GM23248 (cell line): ENCODE data around the gene FAM89B. TPM values are rescaled to one million over a fixed set of nuclear protein-coding genes. Genes with fewer than 3 reads are reported as not detected.

ENCODE experiments used
- DNase-seq: peaks from one replicate; pipeline ENCODE4 v3.0.0-alpha.2; 2015
- H2AFZ ChIP-seq: fragments of 200-600 bp; sonication (generic); 2 replicates; pipeline ENCODE4 v1.6.1; 2016; ENCODE audit warnings: antibody characterized with exemption
- H3F3A ChIP-seq: fragments of 200-600 bp; sonication (generic); 2 replicates; pipeline ENCODE4 v1.6.1; 2016; ENCODE audit warnings: mild to moderate bottlenecking, antibody characterized with exemption, mixed run types; ENCODE audit not compliant: insufficient read depth
- H3K27ac ChIP-seq: fragments of 200-600 bp; sonication (generic); 2 replicates; pipeline ENCODE4 v1.5.1; 2016; ENCODE audit warnings: mild to moderate bottlenecking
- H3K27me3 ChIP-seq: fragments of 200-600 bp; sonication (generic); replicated peaks from 2 replicates; pipeline ENCODE4 v1.6.1; 2016; ENCODE audit warnings: mild to moderate bottlenecking; ENCODE audit not compliant: insufficient read depth
- H3K36me3 ChIP-seq: fragments of 200-600 bp; sonication (generic); 2 replicates; pipeline ENCODE4 v1.6.1; 2016; ENCODE audit warnings: low read depth, mild to moderate bottlenecking
- H3K4me1 ChIP-seq: fragments of 200-600 bp; sonication (generic); 2 replicates; pipeline ENCODE4 v1.6.1; 2016; ENCODE audit warnings: mild to moderate bottlenecking; ENCODE audit not compliant: insufficient read depth
- H3K4me2 ChIP-seq: fragments of 200-600 bp; sonication (generic); one replicate; pipeline ENCODE4 v1.6.1; 2016; ENCODE audit warnings: mild to moderate bottlenecking; ENCODE audit not compliant: unreplicated experiment
- H3K4me3 ChIP-seq: fragments of 200-600 bp; sonication (generic); 2 replicates; pipeline ENCODE4 v1.5.1; 2016; ENCODE audit warnings: mild to moderate bottlenecking
- H3K79me2 ChIP-seq: fragments of 200-600 bp; sonication (generic); 2 replicates; pipeline ENCODE4 v1.6.1; 2016; ENCODE audit warnings: mild to moderate bottlenecking; ENCODE audit not compliant: insufficient read depth
- H3K9ac ChIP-seq: fragments of 200-600 bp; sonication (generic); 2 replicates; pipeline ENCODE4 v1.6.1; 2016; ENCODE audit warnings: mild to moderate bottlenecking
- H3K9me2 ChIP-seq: fragments of 200-600 bp; sonication (generic); 2 replicates; pipeline ENCODE4 v1.6.1; 2016; ENCODE audit warnings: mixed run types, mild to moderate bottlenecking, moderate library complexity; ENCODE audit not compliant: insufficient read depth
- H3K9me3 ChIP-seq: fragments of 200-600 bp; sonication (generic); one replicate; pipeline ENCODE4 v1.6.1; 2017; ENCODE audit warnings: low read depth
- H4K20me1 ChIP-seq: fragments of 200-600 bp; sonication (generic); 2 replicates; pipeline ENCODE4 v1.6.0; 2016; ENCODE audit not compliant: insufficient read depth
- EZH2 ChIP-seq: fragments of 200-600 bp; sonication (generic); IDR thresholded peaks from 2 replicates; pipeline ENCODE4 v1.6.1; 2018; ENCODE audit warnings: antibody characterized with exemption, mild to moderate bottlenecking; ENCODE audit not compliant: insufficient read depth, poor library complexity, severe bottlenecking
- EZH2phosphoT487 ChIP-seq: fragments of 200-600 bp; sonication (generic); IDR thresholded peaks from 2 replicates; pipeline ENCODE4 v1.6.1; 2018; ENCODE audit warnings: antibody characterized with exemption, moderate library complexity, mild to moderate bottlenecking, low read depth; ENCODE audit not compliant: insufficient read depth
- WGBS, 2 experiments: methylation state at CpG; one replicate each; pipeline ENCODE4 v1.1.6; 2015 to 2017; ENCODE audit warnings: low lambda C conversion rate in 2 of 2, low coverage in 1 of 2; ENCODE audit errors: missing lambda C conversion rate in 2 of 2; 5-methylcytosine and 5-hydroxymethylcytosine counted together
- in situ Hi-C: fragments of 300-500 bp; cut with MboI; formaldehyde crosslinking; loops from 2 replicates; pipeline ENCODE4 v1.15.0; 2020
- polyA plus RNA-seq: library from polyadenylated mRNA; unstranded; fragments of >200 nt; fragmentation: Nextera tagmentation; extraction: Ambion mirVana; gene quantifications from 2 replicates; pipeline ENCODE4 v1.2.1, GENCODE V29; 2016
- total RNA-seq: library from RNA; depleted of rRNA; stranded (reverse); fragments of >200 nt; shearing (Covaris generic); gene quantifications from 2 replicates; pipeline ENCODE4 v1.2.3, GENCODE V29; 2014

FAM89B gene
- total and polyA plus RNA-seq, 2 experiments from 2014 or later: 67.0 to 73.1 TPM

GRCh38 chr11:65598258-65598699 is 25.9 kb downstream of the FAM89B start:
- no peak for DNase-seq
- peaks cover 9% of the 10 kb centered on the region; the same call in 1 of the 2 replicates for H3F3A ChIP-seq
- no peak for TF ChIP-seq EZH2phosphoT487
- no peak for TF ChIP-seq EZH2
- no peaks in the 10 kb centered on the region for H4K20me1 ChIP-seq
- H3K4me1 ChIP-seq: no peaks in the 10 kb centered on the region
- H3K27me3 ChIP-seq: no peaks in the 10 kb centered on the region
- in situ Hi-C loops: no loop called here
- H3K27ac ChIP-seq: no peak overlapping the region
- no peaks in the 10 kb centered on the region; the same call in 1 of the 2 replicates for H3K36me3 ChIP-seq
- no peak overlapping the region for H2AFZ ChIP-seq
- no peaks in the 10 kb centered on the region for H3K9me2 ChIP-seq
- WGBS, 2 experiments: 93 to 97% methylated on average over 7 to 16 of the region's 16 CpGs
- H3K9ac ChIP-seq: no peak overlapping the region
- no peak overlapping the region for H3K4me2 ChIP-seq
- H3K4me3 ChIP-seq: no peak overlapping the region
- no peaks in the 10 kb centered on the region for H3K9me3 ChIP-seq
- H3K79me2 ChIP-seq: no peaks in the 10 kb centered on the region

GRCh38 chr11:65599216-65599954 is 27.0 kb downstream of the FAM89B start:
- H3F3A ChIP-seq: peaks cover 5% of the 10 kb centered on the region; the same call in 1 of the 2 replicates
- H4K20me1 ChIP-seq: no peaks in the 10 kb centered on the region
- WGBS, 2 experiments: 88 to 90% methylated on average over 32 to 49 of the region's 49 CpGs
- peaks cover 6% of the 10 kb centered on the region; the same call in 1 of the 2 replicates for H3K36me3 ChIP-seq
- no peaks in the 10 kb centered on the region for H3K9me2 ChIP-seq
- H3K4me2 ChIP-seq: no peak overlapping the region
- DNase-seq: no peak
- no peak for TF ChIP-seq EZH2
- TF ChIP-seq EZH2phosphoT487: no peak
- H3K27me3 ChIP-seq: no peaks in the 10 kb centered on the region
- H3K9ac ChIP-seq: no peak overlapping the region
- no peak overlapping the region for H3K27ac ChIP-seq
- no peak overlapping the region for H3K4me3 ChIP-seq
- in situ Hi-C loops: no loop called here
- H2AFZ ChIP-seq: no peak overlapping the region
- H3K9me3 ChIP-seq: no peaks in the 10 kb centered on the region
- no peaks in the 10 kb centered on the region for H3K4me1 ChIP-seq
- no peaks in the 10 kb centered on the region for H3K79me2 ChIP-seq

GRCh38 chr11:65599955-65600246 is 27.6 kb downstream of the FAM89B start:
- WGBS, 2 experiments: 98 to 100% methylated on average over 6 of the region's 6 CpGs
- Histone ChIP-seq H3K79me2 (no peaks in the 10 kb centered on the region), H3K4me1 (no peaks in the 10 kb centered on the region), H3F3A (no peaks in the 10 kb centered on the region), H4K20me1 (no peaks in the 10 kb centered on the region), H3K9ac (no peak overlapping the region), H3K36me3 (peaks cover 11% of the 10 kb centered on the region; the same call in 1 of the 2 replicates), H3K4me2 (no peak overlapping the region), H3K9me2 (no peaks in the 10 kb centered on the region), H2AFZ (no peak overlapping the region), H3K27me3 (no peaks in the 10 kb centered on the region), H3K9me3 (no peaks in the 10 kb centered on the region), H3K27ac (no peak overlapping the region), H3K4me3 (no peak overlapping the region)
- in situ Hi-C loops: no loop called here
- TF ChIP-seq EZH2phosphoT487 (no peak), EZH2 (no peak)
- DNase-seq: no peak

GRCh38 chr11:65604258-65604657 is 31.9 kb downstream of the FAM89B start:
- no peak for DNase-seq
- H3K9me2 ChIP-seq: no peaks in the 10 kb centered on the region
- H3K36me3 ChIP-seq: peaks cover 11% of the 10 kb centered on the region; the same call in 1 of the 2 replicates
- in situ Hi-C loops: no loop called here
- H3K9ac ChIP-seq: no peak overlapping the region
- no peaks in the 10 kb centered on the region for H3K27me3 ChIP-seq
- H4K20me1 ChIP-seq: no peaks in the 10 kb centered on the region; the same call in 1 of the 2 replicates
- H3K27ac ChIP-seq: no peak overlapping the region
- TF ChIP-seq EZH2phosphoT487 (no peak), EZH2 (no peak)
- WGBS, 2 experiments: 100% methylated on average over 1 of the region's 1 CpG
- H3K4me2 ChIP-seq: no peak overlapping the region
- H3K79me2 ChIP-seq: peaks cover 12% of the 10 kb centered on the region
- H3K4me3 ChIP-seq: no peak overlapping the region
- H2AFZ ChIP-seq: no peak overlapping the region
- no peaks in the 10 kb centered on the region for H3K9me3 ChIP-seq
- H3F3A ChIP-seq: no peaks in the 10 kb centered on the region
- H3K4me1 ChIP-seq: peaks cover 3% of the 10 kb centered on the region; the same call in 1 of the 2 replicates
